LNCaP clone FGC (cell line): ENCODE data around the gene PABPC1L.
A peak's percentile ranks its signal among the peaks of the same experiment; 100 is the strongest.
"Not testable (repeated sequence)": the region's sequence is repeated elsewhere in the genome, so short reads cannot be mapped to it uniquely, and the experiment has no call there.

Source experiments
- DNase-seq: peaks from one replicate; pipeline ENCODE4 v3.0.0-alpha.2; 2011; ENCODE audit warnings: low read depth
- H3K4me3 ChIP-seq: 2 replicates; pipeline ENCODE4 v1.5.1; 2011; ENCODE audit warnings: mild to moderate bottlenecking, low read depth, low read length, control low read depth
- TF ChIP-seq, protein P1 (sequence below): IDR thresholded peaks from 2 replicates; pipeline ENCODE4 v1.5.1; 2012; ENCODE audit warnings: mild to moderate bottlenecking; ENCODE audit not compliant: control insufficient read depth, insufficient read depth; ENCODE audit errors: extremely low read depth

The PABPC1L gene

GRCh38 chr20:44909872-44910689, at the start of gene PABPC1L:
PABPC1L (plus strand) TSS chr20:44910060; CDS start chr20:44910144, 84 bp downstream.
- no peak for DNase-seq
- TF ChIP-seq, protein P1, sequence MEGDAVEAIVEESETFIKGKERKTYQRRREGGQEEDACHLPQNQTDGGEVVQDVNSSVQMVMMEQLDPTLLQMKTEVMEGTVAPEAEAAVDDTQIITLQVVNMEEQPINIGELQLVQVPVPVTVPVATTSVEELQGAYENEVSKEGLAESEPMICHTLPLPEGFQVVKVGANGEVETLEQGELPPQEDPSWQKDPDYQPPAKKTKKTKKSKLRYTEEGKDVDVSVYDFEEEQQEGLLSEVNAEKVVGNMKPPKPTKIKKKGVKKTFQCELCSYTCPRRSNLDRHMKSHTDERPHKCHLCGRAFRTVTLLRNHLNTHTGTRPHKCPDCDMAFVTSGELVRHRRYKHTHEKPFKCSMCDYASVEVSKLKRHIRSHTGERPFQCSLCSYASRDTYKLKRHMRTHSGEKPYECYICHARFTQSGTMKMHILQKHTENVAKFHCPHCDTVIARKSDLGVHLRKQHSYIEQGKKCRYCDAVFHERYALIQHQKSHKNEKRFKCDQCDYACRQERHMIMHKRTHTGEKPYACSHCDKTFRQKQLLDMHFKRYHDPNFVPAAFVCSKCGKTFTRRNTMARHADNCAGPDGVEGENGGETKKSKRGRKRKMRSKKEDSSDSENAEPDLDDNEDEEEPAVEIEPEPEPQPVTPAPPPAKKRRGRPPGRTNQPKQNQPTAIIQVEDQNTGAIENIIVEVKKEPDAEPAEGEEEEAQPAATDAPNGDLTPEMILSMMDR = no peak
- H3K4me3 ChIP-seq = peak within 1 kb of the TSS; percentile 74

- no peak overlapping the region for H3K4me3 ChIP-seq
- TF ChIP-seq, protein P1 = no peak
- no peak for DNase-seq
Measured at GRCh38 chr20:44861531-44862006, 48.3 kb upstream of the PABPC1L start.

GRCh38 chr20:44862286-44862685, 47.6 kb upstream of the PABPC1L start:
- TF ChIP-seq, protein P1 = no peak
- no peak for DNase-seq
- no peak overlapping the region for H3K4me3 ChIP-seq

DNA sequence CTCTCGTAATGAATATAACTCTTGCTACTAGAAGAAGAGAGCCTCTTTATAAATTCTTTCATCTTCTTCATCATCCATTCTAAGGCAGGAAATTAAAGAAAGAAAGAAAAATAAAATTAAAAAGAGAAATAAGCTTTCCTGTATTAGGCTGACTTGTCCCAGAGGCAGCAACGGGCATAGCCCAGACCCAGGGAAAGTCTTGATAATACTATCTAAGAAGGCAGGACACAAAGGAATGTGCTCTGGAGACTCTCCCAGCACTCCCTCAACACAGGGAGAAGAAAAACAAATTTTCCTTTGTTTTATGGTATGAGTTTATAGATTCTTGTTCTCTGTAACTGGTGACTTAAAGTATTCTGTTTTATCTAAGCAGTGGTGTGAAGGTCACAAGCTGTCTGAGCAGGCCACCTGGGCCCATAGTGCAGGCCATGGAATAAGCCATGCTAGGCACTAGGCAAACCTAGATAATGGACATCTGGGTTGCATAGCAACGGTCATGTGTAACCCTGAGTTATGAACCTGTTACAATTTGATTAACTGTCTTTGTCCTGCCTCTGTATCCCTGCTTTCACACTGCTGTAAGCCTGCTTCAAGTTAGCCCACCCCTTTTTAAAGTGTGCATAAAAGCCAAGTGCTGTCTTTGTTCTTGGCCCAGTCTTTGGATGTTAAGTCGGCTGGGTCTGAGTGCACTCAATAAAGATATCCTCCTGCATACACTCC, 46.3 kb upstream of the PABPC1L start:
- not testable (repeated sequence) for H3K4me3 ChIP-seq, DNase-seq

- DNase-seq, H3K4me3 ChIP-seq: not testable (repeated sequence)
Measured at GRCh38 chr20:44864493-44864892, 45.4 kb upstream of the PABPC1L start.

DNA sequence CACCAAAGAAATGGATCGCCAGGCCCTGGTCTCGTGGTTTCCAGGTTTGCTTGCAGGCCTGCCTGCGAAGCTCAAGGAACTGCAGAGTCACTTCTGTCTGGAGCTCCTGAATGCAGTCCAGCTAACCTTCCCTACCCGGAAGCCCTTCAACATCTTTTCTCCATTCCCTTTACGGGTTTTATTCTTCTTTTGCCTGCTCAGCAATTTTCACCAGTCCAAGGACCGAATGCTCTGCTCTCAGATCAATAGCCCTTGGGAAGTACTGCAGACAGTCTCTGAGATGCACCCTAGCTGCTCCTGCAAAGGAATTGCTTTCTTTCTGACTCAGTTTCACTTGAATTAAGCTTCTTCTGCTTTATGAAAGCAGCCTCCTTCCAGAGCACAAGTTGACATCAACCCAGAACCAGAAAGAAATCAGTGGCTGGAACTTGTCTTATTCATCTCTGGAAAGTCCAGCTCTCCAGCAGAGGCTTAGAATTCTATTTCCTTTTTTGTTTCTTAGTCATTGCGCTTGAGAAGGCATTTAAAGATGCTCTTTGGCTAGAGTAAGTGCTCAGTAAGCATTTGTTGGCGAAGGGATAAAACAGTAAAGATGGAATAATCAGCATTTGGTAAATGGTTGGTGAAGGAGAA, 43.0 kb upstream of the PABPC1L start:
- TF ChIP-seq, protein P1 = no peak
- DNase-seq = no peak
- no peak overlapping the region for H3K4me3 ChIP-seq

DNA sequence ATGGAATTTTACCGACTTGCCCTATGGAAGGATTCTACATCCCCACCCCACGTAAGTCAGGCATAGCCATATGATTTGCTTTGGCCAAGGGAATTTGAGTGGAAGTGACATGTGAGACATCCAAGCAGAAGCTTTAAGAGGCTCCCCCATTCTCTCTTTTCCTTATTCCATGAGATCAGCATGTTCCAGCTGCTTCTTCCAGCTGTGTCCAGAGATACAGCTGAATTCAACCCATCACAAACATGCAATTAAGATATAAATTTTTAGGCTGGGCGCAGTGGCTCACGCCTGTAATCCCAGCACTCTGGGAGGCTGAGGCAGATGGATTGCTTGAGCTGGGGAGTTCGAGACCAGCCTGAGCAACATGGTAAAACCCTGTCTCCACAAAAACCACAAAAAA, 40.4 kb upstream of the PABPC1L start:
- TF ChIP-seq, protein P1 = no peak
- no peak overlapping the region for H3K4me3 ChIP-seq
- no peak for DNase-seq

GRCh38 chr20:44882360-44882759, 27.5 kb upstream of the PABPC1L start:
- DNase-seq, H3K4me3 ChIP-seq: not testable (repeated sequence)
